PFSK-1 (cell line): Measurements from ENCODE around the gene CACNG4.

Experiments used
- FOXP2 ChIP-seq: optimal IDR thresholded peaks from 2 replicates; pipeline ENCODE3; 2011; ENCODE audit warnings: borderline replicate concordance, control low read depth, inconsistent platforms; ENCODE audit not compliant: insufficient read depth; ENCODE audit errors: extremely low read length, extremely low read depth
- POLR2AphosphoS5 ChIP-seq: IDR thresholded peaks from 2 replicates; pipeline ENCODE4 v1.6.1; 2012; ENCODE audit warnings: low read depth, mild to moderate bottlenecking, control low read depth, low read length, moderate library complexity
- SIN3A ChIP-seq: IDR thresholded peaks from 2 replicates; pipeline ENCODE4 v1.6.1; 2012; ENCODE audit warnings: mild to moderate bottlenecking, low read length, moderate library complexity, borderline replicate concordance; ENCODE audit not compliant: insufficient read depth
- TAF1 ChIP-seq: IDR thresholded peaks from 2 replicates; pipeline ENCODE4 v1.6.1; 2012; ENCODE audit warnings: low read length, control low read depth, borderline replicate concordance; ENCODE audit not compliant: insufficient read depth
- TF ChIP-seq, protein P1 (sequence below), 2 experiments: IDR thresholded peaks; 2 replicates each; pipeline versions ENCODE4 v1.6.1 to v1.8.0; 2011 to 2012; ENCODE audit warnings: low read depth in 2 of 2, low read length in 2 of 2, control low read depth in 1 of 2, inconsistent platforms in 1 of 2, mild to moderate bottlenecking in 1 of 2, moderate library complexity in 1 of 2; ENCODE audit not compliant: insufficient read depth in 1 of 2

DNA sequence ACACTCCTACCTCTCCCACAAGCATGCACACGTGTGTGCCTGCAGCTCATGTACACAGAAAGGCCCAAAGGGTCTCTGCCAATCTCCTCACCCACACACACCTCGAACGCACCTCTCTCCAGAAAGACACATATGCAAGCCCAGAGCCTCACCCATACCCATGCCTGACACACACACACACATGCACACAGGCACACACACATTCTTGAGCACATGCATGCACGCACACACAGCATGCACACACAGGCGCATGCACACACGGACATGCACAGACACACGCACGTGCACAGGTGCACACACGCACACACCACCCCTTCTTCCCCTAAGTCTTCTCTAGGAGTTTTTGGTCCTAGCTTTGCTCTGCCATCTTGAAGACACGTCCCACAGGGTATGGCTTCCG lies 48.7 kb upstream of the CACNG4 start:
- no peak for TF ChIP-seq POLR2AphosphoS5
- no peak for TF ChIP-seq TAF1
- TF ChIP-seq, protein P1, sequence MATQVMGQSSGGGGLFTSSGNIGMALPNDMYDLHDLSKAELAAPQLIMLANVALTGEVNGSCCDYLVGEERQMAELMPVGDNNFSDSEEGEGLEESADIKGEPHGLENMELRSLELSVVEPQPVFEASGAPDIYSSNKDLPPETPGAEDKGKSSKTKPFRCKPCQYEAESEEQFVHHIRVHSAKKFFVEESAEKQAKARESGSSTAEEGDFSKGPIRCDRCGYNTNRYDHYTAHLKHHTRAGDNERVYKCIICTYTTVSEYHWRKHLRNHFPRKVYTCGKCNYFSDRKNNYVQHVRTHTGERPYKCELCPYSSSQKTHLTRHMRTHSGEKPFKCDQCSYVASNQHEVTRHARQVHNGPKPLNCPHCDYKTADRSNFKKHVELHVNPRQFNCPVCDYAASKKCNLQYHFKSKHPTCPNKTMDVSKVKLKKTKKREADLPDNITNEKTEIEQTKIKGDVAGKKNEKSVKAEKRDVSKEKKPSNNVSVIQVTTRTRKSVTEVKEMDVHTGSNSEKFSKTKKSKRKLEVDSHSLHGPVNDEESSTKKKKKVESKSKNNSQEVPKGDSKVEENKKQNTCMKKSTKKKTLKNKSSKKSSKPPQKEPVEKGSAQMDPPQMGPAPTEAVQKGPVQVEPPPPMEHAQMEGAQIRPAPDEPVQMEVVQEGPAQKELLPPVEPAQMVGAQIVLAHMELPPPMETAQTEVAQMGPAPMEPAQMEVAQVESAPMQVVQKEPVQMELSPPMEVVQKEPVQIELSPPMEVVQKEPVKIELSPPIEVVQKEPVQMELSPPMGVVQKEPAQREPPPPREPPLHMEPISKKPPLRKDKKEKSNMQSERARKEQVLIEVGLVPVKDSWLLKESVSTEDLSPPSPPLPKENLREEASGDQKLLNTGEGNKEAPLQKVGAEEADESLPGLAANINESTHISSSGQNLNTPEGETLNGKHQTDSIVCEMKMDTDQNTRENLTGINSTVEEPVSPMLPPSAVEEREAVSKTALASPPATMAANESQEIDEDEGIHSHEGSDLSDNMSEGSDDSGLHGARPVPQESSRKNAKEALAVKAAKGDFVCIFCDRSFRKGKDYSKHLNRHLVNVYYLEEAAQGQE (IDR thresholded peaks at IDR 0.05; ENCODE audit: insufficient read depth in 1 of 2, low read depth in 2 of 2, low read length in 2 of 2), result no peak
- no peak for TF ChIP-seq SIN3A
- no peak for TF ChIP-seq FOXP2
